Panc1 (cell line): Measurements from ENCODE around the gene MT1E. TPM values are rescaled to one million over a fixed set of nuclear protein-coding genes. Genes with fewer than 3 reads are reported as not detected.

ENCODE experiments used
- ATAC-seq: fragments of 200-7000 bp; cut with Tn5 transposase; 2 replicates; pipeline ENCODE4 v1.9.1; 2020; ENCODE audit warnings: mild to moderate bottlenecking, moderate library complexity
- BruUV-seq: library from RNA; stranded (reverse); fragments of 400-500 nt; replicated peaks from 2 replicates; lab custom pipeline; 2021; lab: Mats Ljungman, UMichigan
- CTCF ChIA-PET: fragments of 300-600 bp; sonication (Branson Sonifier 250); formaldehyde crosslinking; loops from one replicate; lab custom pipeline; 2022; ENCODE audit warnings: antibody characterized with exemption; lab: Charles Lee
- POLR2A ChIA-PET: fragments of 300-600 bp; sonication (Branson Sonifier 250); formaldehyde crosslinking; loops from one replicate; lab custom pipeline; 2022; ENCODE audit warnings: antibody characterized with exemption; lab: Charles Lee
- DNase-seq: peaks from one replicate; pipeline ENCODE4 v3.0.0-alpha.2; 2010; ENCODE audit warnings: low read depth, low spot score
- H3K27ac ChIP-seq: 2 replicates; pipeline ENCODE4 v1.5.1; 2011; ENCODE audit warnings: mild to moderate bottlenecking, low read length, inconsistent platforms
- H3K27me3 ChIP-seq: fragments of 200-500 bp; sonication (Bioruptor generic); 2 replicates; pipeline ENCODE4 v1.6.0; 2014; ENCODE audit warnings: low read length, inconsistent platforms; ENCODE audit not compliant: control insufficient read depth, insufficient read depth
- H3K36me3 ChIP-seq: fragments of 200-500 bp; sonication (Bioruptor generic); 2 replicates; pipeline ENCODE4 v1.5.1; 2014; ENCODE audit warnings: inconsistent platforms, mild to moderate bottlenecking, low read length, moderate library complexity; ENCODE audit not compliant: control insufficient read depth, insufficient read depth
- H3K4me1 ChIP-seq: 2 replicates; pipeline ENCODE4 v1.5.1; 2011; ENCODE audit warnings: inconsistent platforms, mild to moderate bottlenecking, low read length, moderate library complexity; ENCODE audit not compliant: control insufficient read depth, insufficient read depth
- H3K4me3 ChIP-seq, 2 experiments: 2 replicates each; pipeline ENCODE4 v1.5.1; 2011 to 2012; ENCODE audit warnings: low read depth in 2 of 2, low read length in 2 of 2, mild to moderate bottlenecking in 2 of 2, inconsistent platforms in 1 of 2, moderate library complexity in 1 of 2
- H3K9me3 ChIP-seq: fragments of 200-500 bp; sonication (Bioruptor generic); 2 replicates; pipeline ENCODE4 v1.5.1; 2014; ENCODE audit warnings: low read depth, mild to moderate bottlenecking, inconsistent platforms, low read length, moderate library complexity; ENCODE audit not compliant: control insufficient read depth, insufficient read depth
- CTCF ChIP-seq: fragments of 450-650 bp; IDR thresholded peaks from 2 replicates; pipeline ENCODE4 v1.5.1; 2017; ENCODE audit warnings: mild to moderate bottlenecking
- POLR2AphosphoS5 ChIP-seq: IDR thresholded peaks from 2 replicates; pipeline ENCODE4 v1.6.1; 2012; ENCODE audit warnings: mild to moderate bottlenecking, low read depth, low read length, moderate library complexity
- REST ChIP-seq, 2 experiments: IDR thresholded peaks; 2 replicates each; pipeline ENCODE4 v1.6.1; 2011 to 2012; ENCODE audit warnings: low read depth in 2 of 2, control low read depth in 1 of 2, low read length in 1 of 2, mild to moderate bottlenecking in 1 of 2, moderate library complexity in 1 of 2; ENCODE audit not compliant: insufficient read depth in 1 of 2
- SIN3A ChIP-seq: IDR thresholded peaks from 2 replicates; pipeline ENCODE4 v1.6.1; 2012; ENCODE audit warnings: low read depth, mild to moderate bottlenecking, low read length, moderate library complexity, borderline replicate concordance; ENCODE audit not compliant: insufficient read depth
- TCF7L2 ChIP-seq: IDR thresholded peaks from 2 replicates; pipeline ENCODE4 v1.6.1; 2011; ENCODE audit warnings: mild to moderate bottlenecking, low read depth, low read length, inconsistent platforms
- in situ Hi-C: cut with HindIII; loops from 2 replicates; pipeline ENCODE4 v1.10.0; 2016; ENCODE audit warnings: low sequenced_read_pairs, low pct_unique_long_range_greater_than_20kb
- intact Hi-C: fragments of 100-400 bp; cut with micrococcal nuclease; formaldehyde crosslinking; loops from one replicate; pipeline ENCODE4 v1.10.0; 2022; ENCODE audit not compliant: unreplicated experiment
- total RNA-seq: library from RNA; stranded (reverse); gene quantifications from one replicate; pipeline ENCODE4 v1.2.1, GENCODE V29; 2021; ENCODE audit not compliant: unreplicated experiment

Gene MT1E
- total RNA-seq, 1 experiment from 2014 or later, result 170 TPM

- no peaks in the 10 kb centered on the region for H3K9me3 ChIP-seq
- no peak for ATAC-seq
- H3K36me3 ChIP-seq, result no peaks in the 10 kb centered on the region
- H3K4me1 ChIP-seq, result no peaks in the 10 kb centered on the region
- BruUV-seq, result no TSS peak
- POLR2A ChIA-PET, result no interaction called here
- in situ Hi-C loops (no loop called here), intact Hi-C loops (no loop called here)
- no peak for DNase-seq
- no peak overlapping the region for H3K27ac ChIP-seq
- no peak for TF ChIP-seq POLR2AphosphoS5
- TF ChIP-seq SIN3A, result no peak
- no peak for TF ChIP-seq CTCF
- no peak for TF ChIP-seq REST (IDR thresholded peaks at IDR 0.05; ENCODE audit: insufficient read depth in 1 of 2, low read depth in 2 of 2, low read length in 1 of 2)
- TF ChIP-seq TCF7L2, result no peak
- H3K27me3 ChIP-seq, result no peaks in the 10 kb centered on the region
- CTCF ChIA-PET, result no interaction called here
- H3K4me3 ChIP-seq, result no peak overlapping the region
Measured at GRCh38 chr16:56652600-56652999, 27.0 kb downstream of the MT1E start.

GRCh38 chr16:56653218-56653617, 27.6 kb downstream of the MT1E start:
- DNase-seq (no peak), ATAC-seq (no peak)
- Histone ChIP-seq H3K9me3 (no peaks in the 10 kb centered on the region), H3K27ac (no peak overlapping the region), H3K27me3 (no peaks in the 10 kb centered on the region), H3K4me1 (peaks cover 2% of the 10 kb centered on the region; the same call in 1 of the 2 replicates), H3K4me3 (no peak overlapping the region), H3K36me3 (no peaks in the 10 kb centered on the region)
- intact Hi-C loops (no loop called here), in situ Hi-C loops (no loop called here)
- POLR2A ChIA-PET, result no interaction called here
- no TSS peak for BruUV-seq
- CTCF ChIA-PET, result interaction anchor here (0.6 kb wide), 2 partner anchors 29 to 215 kb away, joined by 4 read pairs; no protein-coding TSS in a partner anchor
- TF ChIP-seq SIN3A (no peak), TCF7L2 (no peak), POLR2AphosphoS5 (no peak), CTCF (no peak), REST (IDR thresholded peaks at IDR 0.05; ENCODE audit: insufficient read depth in 1 of 2, low read depth in 2 of 2, low read length in 1 of 2) (no peak)
